ENCODE measurements around the gene CELF5. TPM values are rescaled to one million over a fixed set of nuclear protein-coding genes. Genes with fewer than 3 reads are reported as not detected.

CELF5 gene
- total RNA-seq, 4 donors from 2014 or later, result 0.28 to 0.73 TPM; not detected in 2

GRCh38 chr19:3185461-3186159, 38.9 kb upstream of the CELF5 start, which contains the start of gene NCLN:
NCLN (plus strand) TSS chr19:3185930; CDS start chr19:3186031, 101 bp downstream.
- H3K27ac ChIP-seq, result peak within 1 kb of the TSS; percentile 84 to 88
- H3K4me3 ChIP-seq, result peak within 1 kb of the TSS; percentile 56 to 99
- TF ChIP-seq POLR2A (IDR thresholded peaks at IDR 0.05) (peak in 1 of 2 donors; percentile 65), CTCF (IDR thresholded peaks at IDR 0.05) (no peak)
- no peaks in the 10 kb centered on the region for H3K9me3 ChIP-seq
- no peaks in the 10 kb centered on the region for H3K27me3 ChIP-seq
- H3K4me1 ChIP-seq, result peaks cover 0 to 16% of the 10 kb centered on the region in 2 donors
- intact Hi-C loops (cut with DNase I; ENCODE audit: low total_unique reads), result no loop called here
- no peaks in the 10 kb centered on the region for H3K36me3 ChIP-seq
- peak; percentile 95 for DNase-seq

- no peaks in the 10 kb centered on the region for H3K36me3 ChIP-seq
- H3K4me1 ChIP-seq, result peaks cover 0 to 16% of the 10 kb centered on the region in 2 donors
- TF ChIP-seq POLR2A (IDR thresholded peaks at IDR 0.05), result no peak
- no peak for TF ChIP-seq CTCF (IDR thresholded peaks at IDR 0.05)
- intact Hi-C loops (cut with DNase I; ENCODE audit: low total_unique reads), result no loop called here
- H3K4me3 ChIP-seq, result peak overlapping the region; percentile 56 to 99
- DNase-seq, result no peak
- H3K27me3 ChIP-seq, result no peaks in the 10 kb centered on the region
- peak overlapping the region; percentile 84 to 88 for H3K27ac ChIP-seq
- H3K9me3 ChIP-seq, result no peaks in the 10 kb centered on the region
Observed at GRCh38 chr19:3186160-3186688, 38.2 kb upstream of the CELF5 start.

GRCh38 chr19:3186891-3187661, 37.4 kb upstream of the CELF5 start:
- H3K4me1 ChIP-seq, result peaks cover 0 to 16% of the 10 kb centered on the region in 2 donors
- no peak overlapping the region for H3K27ac ChIP-seq
- H3K4me3 ChIP-seq, result peak overlapping the region; percentile 56 to 99
- intact Hi-C loops (cut with DNase I; ENCODE audit: low total_unique reads), result no loop called here
- TF ChIP-seq CTCF (IDR thresholded peaks at IDR 0.05) (no peak), POLR2A (IDR thresholded peaks at IDR 0.05) (no peak)
- H3K36me3 ChIP-seq, result no peaks in the 10 kb centered on the region
- no peaks in the 10 kb centered on the region for H3K9me3 ChIP-seq
- no peaks in the 10 kb centered on the region for H3K27me3 ChIP-seq
- no peak for DNase-seq

- H3K9me3 ChIP-seq, result no peaks in the 10 kb centered on the region
- no peak for DNase-seq
- no peaks in the 10 kb centered on the region for H3K36me3 ChIP-seq
- TF ChIP-seq POLR2A (IDR thresholded peaks at IDR 0.05) (no peak), CTCF (IDR thresholded peaks at IDR 0.05) (no peak)
- H3K27ac ChIP-seq, result no peak overlapping the region
- intact Hi-C loops (cut with DNase I; ENCODE audit: low total_unique reads), result no loop called here
- no peaks in the 10 kb centered on the region for H3K27me3 ChIP-seq
- peaks cover 0 to 16% of the 10 kb centered on the region in 2 donors for H3K4me1 ChIP-seq
- no peak overlapping the region for H3K4me3 ChIP-seq
Observed at GRCh38 chr19:3187662-3188511, 36.6 kb upstream of the CELF5 start.
